Stimulated activated CD4-positive, alpha-beta T cell treated with anti-CD3 and anti-CD28 coated beads, Interleukin-2, amount 100 ng/mL, for 24 hours (primary cell): ENCODE measurements around the gene HM13.
"Not testable (repeated sequence)": the region's sequence is repeated elsewhere in the genome, so short reads cannot be mapped to it uniquely, and the experiment has no call there.

ENCODE experiments used
- DNase-seq, 2 donors: peaks; one replicate each; pipeline ENCODE4 v3.0.0-alpha.2; 2020

The HM13 gene

GRCh38 chr20:31593221-31594001 lies 79.2 kb downstream of the HM13 start:
- DNase-seq, result no peak

- DNase-seq, result no peak
Measured at GRCh38 chr20:31594002-31594557, 79.8 kb downstream of the HM13 start.

- no peak for DNase-seq
Measured at GRCh38 chr20:31594558-31595379, 80.5 kb downstream of the HM13 start.

- DNase-seq, result no peak
Measured at GRCh38 chr20:31595380-31595653, 81.1 kb downstream of the HM13 start.

- no peak for DNase-seq
Measured at GRCh38 chr20:31595654-31596411, 81.6 kb downstream of the HM13 start.

- DNase-seq, result not testable (repeated sequence)
Measured at GRCh38 chr20:31596412-31596715, 82.1 kb downstream of the HM13 start.

GRCh38 chr20:31596831-31597480 lies 82.7 kb downstream of the HM13 start:
- DNase-seq, result no peak

- no peak for DNase-seq
Measured at GRCh38 chr20:31597481-31597855, 83.2 kb downstream of the HM13 start.

- DNase-seq, result no peak
Measured at GRCh38 chr20:31602431-31602778, 88.2 kb downstream of the HM13 start.

GRCh38 chr20:31602779-31603441 lies 88.7 kb downstream of the HM13 start:
- DNase-seq, result peak; percentile 49 to 51

- DNase-seq, result peak; percentile 72 to 78
Measured at GRCh38 chr20:31603822-31604566, 89.8 kb downstream of the HM13 start.

GRCh38 chr20:31604567-31605030 lies 90.4 kb downstream of the HM13 start:
- DNase-seq, result no peak

GRCh38 chr20:31605031-31605901 lies 91.0 kb downstream of the HM13 start, which contains the start of gene ID1:
Gene ID1, plus strand, starts transcription at chr20:31605289. Its CDS starts 99 bp downstream, at chr20:31605388.
- peak; percentile 90 to 92 for DNase-seq

- DNase-seq, result peak in 1 of 2 donors; percentile 25
Measured at GRCh38 chr20:31605902-31606803, 91.9 kb downstream of the HM13 start.

- no peak for DNase-seq
Measured at GRCh38 chr20:31606804-31607639, 92.8 kb downstream of the HM13 start.

- DNase-seq, result no peak
Measured at GRCh38 chr20:31607640-31608250, 93.5 kb downstream of the HM13 start.

- DNase-seq, result no peak
Measured at GRCh38 chr20:31608251-31608945, 94.2 kb downstream of the HM13 start.
